OCI-M2 (cell line): Measurements from ENCODE around the gene FBXW8.

ENCODE experiments used
- DNase-seq: peaks from one replicate; lab custom pipeline; 2025; ENCODE audit not compliant: unreplicated experiment; lab: John Stamatoyannopoulos, UW

The FBXW8 gene

DNA sequence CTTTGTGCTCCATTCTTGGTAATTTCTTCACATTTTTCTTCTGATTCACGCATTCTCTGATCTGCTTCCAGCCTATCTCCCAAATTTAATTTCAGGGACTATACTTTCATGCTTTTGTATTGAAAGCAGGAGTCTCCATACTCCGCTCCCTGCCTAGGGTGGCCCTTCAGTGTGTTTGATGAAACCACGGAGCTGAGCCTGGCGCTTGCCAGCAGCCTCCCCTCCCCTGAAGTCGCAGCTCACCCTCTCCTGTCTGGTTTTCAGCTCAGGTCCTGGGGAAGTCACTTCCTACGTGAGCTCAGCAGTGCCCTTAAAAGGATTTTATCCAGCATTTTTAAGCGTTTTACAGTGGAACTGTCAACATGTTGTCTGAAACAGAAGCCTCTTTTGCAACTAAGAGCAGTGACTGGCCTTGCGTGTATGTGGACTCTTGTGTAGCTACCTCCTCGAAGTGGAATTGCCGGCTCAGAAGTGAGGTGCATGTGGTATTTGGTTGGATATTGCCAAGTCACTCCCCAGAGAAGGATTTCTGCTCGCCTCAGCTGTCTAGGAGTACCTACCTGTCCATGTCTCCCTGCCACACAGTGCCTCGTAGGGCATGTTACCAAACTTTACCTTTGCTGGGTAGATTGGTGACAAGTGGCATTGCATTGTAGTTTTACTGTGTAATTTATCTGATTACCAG lies 109.9 kb downstream of the FBXW8 start:
- no peak for DNase-seq

DNA sequence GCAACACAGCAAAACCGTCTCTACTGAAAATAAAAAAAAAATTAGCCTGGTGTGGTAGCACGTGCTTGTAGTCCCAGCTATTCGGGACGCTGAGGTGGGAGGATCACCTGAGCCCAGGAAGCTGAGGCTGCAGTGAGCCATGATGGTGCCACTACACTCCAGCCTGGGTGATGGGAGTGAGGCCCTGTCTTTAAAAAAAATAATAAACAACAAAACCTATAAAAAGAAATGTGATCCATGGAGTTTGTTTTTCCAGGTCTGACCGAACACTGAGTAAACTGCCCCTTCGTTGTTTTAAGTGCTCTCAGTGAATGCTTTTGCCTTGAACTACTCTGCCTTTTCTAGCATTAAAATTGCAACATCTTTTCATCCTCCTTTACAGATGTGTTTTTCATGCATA lies 111.7 kb downstream of the FBXW8 start:
- DNase-seq, result no peak

DNA sequence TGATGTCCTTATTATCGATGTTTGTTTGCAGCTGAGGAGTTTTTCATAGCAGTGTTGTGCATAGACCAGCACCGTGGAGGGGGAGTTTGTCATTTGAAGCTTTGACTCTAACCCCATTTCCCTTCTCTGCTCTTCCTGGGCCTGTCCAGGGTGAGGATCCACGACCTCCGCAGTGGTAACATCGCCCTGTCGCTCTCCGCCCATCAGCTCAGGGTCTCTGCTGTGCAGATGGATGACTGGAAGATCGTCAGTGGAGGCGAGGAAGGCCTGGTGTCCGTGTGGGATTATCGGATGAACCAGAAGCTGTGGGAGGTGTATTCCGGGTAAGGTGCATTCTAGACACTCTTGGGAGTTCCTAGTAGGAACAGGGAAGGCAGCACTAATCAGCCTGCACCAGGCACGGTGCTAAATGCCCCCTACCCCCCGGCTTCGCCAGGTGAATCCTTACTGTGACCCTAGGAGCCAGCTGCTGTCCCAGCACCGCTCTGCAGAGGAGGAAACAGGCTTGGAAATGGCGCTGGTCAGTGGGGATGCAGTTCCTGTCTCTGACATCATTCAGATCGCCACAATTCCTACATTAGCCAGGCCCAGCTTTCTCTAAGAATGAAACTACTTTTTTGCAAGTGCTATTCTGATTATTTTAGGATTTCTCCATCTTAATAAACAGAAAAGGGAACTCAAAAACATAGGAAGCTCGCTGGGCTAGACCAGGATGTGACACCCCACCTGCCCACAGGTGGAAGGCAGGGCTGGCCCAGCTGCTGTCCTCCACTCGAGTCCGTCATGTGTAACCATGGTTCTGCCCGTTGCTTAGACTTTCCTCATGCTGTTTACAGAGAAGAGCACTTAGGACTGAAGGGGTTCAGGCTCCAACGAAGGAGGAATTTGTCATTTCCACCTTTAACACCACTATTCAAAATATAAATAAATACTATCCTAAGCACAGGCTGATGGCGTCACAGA lies 113.5 kb downstream of the FBXW8 start:
- no peak for DNase-seq

DNA sequence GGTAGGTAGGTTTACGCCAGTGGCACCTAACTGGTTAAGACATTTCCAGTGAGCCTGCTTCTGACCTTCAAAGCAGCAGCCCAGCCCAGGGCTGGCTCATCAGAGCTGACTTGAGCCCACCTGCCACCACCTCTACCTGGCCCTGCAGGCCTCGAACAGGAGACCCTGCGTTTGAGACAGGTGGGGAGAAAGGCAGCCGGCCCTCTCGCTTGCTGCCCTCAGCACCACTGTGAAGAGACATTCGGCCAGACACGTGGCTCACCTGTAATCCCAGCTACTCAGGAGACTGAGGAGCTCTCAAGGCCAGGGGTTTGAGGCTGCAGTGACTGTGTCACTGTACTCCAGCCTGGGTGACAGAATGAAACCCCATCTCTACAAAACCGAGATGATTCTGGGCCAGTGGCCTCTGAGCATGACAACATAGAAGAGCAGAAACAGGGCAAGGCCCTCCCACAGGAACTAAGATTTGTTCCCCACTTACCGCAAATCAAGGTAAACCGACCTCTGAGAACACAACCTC lies 114.3 kb downstream of the FBXW8 start:
- no peak for DNase-seq

DNA sequence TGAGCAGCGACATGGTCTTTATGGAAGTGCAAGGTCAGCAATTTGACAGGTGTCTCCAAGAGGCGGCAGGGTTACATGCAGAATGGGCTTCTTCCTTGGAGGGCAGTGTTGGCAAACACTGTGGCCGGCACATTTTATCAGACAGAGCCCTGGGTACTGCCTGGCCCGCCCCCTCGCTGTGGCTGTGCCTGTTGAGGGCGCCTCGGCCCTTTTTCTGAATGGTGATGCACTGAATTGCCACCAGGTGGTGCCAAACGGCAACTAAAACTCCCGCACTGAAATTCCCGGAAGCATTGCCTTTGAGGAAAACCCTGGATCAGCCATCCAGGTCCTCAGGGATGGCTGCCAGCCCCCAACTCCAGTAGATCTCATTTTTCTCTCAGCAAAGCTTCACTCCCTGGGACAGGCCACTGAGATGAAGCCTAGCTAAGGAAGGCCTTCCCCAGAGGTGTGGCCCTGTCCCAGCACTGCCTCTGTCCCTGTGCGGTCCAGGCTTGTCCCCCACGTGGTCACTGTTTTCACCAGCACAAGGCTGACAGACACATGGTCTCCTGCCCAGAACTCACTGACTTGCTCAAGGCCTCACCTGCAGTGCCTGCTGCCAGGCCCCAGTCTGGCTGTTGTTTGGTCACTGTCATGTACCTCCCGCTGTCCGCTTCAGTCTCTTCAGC lies 114.9 kb downstream of the FBXW8 start:
- peak; percentile 2 for DNase-seq

DNA sequence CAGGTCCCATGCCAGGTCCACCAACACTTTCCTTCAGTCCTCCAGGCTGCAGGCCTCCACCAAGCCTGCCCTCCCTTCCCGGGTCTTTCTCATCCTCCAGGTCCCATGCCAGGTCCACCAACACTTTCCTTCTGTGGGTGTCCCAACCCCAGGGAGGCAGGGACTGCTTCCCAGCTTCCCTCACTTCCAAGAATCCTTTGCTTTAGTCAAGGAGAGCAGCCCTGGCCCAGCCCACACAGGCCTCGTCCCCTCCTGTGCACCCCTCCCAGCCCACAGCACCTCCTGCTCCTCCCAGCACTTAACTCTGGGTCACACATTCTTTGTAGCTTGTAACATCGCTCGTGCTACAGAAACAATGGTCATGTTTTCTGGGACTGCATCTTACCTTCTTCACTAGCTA lies 115.6 kb downstream of the FBXW8 start:
- DNase-seq, result no peak

DNA sequence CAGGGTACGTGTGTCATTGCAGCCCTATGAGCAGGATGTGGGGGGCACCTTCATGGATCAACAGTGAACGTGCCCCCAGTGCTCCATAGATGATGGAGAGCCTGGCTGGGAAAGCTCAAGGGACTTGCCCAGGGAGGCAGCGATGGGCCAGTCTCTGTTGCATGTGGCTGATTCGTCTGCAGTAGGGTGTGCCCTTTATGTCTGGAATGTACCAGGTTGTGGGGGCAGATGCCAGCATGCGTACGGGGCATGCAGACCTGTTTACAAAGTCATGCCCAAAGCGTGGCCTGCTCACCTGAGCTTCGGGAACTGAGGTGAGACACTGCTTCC lies 116.1 kb downstream of the FBXW8 start:
- no peak for DNase-seq

DNA sequence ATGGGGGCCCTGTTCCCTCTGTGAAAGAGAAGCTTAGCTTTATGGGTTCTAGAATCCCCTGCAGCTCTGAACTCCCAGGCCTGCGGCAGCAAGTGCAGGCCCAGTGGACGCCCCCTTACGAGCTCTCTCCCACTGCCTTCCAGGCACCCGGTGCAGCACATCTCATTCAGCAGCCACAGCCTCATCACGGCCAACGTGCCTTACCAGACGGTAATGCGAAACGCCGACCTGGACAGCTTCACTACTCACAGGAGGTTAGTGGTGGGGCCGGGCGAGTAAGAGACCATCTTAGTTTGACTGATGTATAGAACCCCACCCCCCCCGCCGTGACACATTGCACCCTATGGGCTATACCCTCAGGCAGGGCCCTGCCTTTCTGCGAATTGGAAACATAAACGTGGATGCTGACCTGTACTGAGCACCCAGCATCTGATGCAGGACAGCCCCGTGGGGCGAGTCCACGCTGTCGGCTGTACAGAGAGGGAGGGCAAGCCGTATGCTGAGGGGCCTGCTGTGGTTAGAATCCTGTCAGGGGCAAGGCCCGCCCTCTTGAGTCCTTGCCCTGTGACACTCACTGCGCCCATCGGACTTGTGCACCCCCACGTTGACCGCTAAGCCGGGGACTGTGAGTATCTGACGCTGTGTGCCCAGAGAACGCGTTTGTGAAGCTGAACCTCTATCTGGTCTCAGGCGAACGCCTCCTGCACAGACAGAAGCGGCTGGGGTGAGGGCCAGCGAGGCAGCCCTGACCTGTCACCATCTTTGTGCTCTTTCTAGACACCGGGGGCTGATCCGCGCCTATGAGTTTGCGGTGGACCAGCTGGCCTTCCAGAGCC lies 116.7 kb downstream of the FBXW8 start:
- no peak for DNase-seq

DNA sequence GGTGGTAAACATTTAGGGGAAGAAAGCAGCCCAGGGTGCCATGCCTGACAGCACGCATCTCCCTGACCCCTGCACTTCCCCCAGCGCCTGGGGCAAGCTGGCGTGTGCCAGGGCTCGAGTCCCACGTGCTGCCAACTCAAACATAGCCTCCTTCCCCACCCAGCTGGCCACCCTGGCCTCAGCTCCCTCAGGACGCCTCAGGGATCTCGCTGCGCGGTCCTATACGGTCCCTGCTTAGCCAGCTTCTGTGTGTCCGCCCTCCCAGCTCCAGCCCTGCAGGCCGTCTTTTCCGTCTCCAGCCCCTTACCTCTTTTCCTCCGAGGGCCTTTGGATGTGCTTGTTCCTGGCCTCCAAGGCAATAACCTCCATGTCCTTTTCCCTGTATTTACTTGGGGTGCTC lies 117.5 kb downstream of the FBXW8 start:
- DNase-seq, result no peak

DNA sequence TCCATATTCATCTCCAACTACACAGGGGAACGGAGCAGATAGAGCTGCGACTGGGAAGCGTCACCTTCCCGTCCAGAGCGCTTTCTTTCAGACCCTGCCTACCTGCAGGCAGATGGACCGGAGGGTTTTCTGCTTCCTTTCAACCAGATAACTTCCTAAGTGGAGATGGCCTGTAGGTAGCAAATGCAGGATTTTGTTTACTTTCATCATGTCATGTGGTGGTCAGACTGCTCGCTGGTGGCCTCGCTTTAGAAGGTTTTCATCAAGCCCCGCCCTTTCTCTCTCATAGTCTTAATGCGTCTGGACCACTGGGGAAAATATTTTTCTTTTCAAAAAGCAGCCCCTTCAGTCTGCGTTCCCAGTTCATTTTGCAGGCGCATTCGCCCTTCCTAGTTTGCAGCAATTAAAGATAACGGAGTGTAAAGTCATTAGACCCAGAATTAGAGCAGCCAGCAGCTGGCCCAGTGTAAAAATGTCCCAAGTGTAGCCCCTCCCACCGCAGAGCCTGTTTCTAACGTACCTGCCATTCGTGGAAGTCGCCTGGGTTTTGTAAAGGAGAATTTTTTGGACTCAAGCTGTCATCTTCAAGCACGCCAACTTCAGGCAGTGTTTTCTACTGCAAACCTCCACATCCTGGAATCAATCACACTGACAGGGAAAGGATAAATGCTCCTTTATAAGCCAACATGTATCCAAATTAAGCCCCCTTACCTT lies 119.6 kb downstream of the FBXW8 start:
- DNase-seq, result no peak

DNA sequence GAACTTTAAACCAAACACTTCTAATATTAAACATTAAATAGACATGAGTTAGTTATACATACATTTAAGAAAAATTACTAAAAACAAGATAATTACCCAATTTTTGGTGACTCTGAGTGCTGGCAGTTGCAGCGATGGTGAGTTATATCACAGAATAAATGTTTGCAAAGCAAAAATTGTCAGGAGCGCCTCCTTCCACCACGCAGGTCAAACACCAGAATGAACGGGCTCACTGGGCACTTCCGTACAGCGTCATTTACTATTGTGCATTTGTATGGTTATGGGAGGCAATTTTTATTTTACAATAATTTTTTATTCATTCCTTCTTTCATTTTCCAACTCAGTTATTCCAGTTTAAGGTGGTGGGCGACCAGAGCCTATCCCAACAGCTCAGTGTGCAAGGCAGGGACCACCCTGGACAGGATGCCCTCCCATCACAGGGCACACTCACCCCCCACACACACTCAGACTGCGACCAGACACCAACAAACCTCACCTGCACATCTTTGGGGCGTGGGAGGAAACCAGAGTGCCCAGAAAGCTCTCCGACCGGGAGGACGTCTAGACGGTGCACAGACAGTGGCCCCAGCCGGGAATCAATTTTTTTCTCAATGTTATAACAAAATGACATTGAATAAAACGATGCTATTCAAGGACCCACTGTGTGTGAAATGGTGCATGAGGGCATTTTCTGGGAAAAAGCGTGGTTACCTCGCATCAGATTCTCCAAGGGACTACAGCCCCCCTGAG lies 121.3 kb downstream of the FBXW8 start:
- no peak for DNase-seq

DNA sequence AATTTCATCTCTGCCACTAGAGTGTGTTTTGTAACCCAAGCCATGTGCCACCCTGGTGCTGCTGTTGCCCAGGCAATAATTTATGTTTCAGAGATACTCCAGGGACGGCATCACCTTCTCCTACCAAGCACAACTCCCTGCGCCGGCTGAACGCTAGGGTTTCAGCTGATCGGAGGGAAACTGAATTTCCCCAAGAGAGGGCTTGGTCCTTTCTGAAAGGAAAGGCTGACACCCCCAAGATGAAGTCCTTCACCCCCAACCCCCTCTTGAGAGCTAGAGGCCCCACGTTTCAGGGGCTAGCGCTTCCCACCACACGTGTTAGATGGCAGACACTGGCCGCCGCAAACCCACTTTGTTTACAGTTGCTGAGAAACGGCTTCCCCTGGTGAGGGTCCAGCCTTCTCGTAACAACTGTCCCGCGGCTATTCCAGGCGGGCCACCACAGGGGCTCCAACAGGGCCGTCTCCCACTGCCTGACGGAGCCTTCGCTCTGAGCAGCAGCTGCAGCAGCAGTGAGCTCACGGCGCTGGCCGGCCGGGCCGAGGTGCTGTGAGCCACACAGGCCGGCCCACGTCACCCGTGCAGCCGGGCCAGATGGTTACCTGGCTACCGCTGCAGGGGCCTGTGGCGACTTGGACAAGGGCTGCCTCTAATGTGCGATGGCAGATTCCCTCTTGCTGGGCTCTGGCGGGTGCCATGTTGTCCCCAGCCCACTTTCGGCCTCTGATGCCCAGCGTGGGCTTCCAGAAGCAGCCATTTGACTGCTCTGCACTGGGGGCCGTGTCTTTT lies 122.0 kb downstream of the FBXW8 start:
- DNase-seq, result no peak

DNA sequence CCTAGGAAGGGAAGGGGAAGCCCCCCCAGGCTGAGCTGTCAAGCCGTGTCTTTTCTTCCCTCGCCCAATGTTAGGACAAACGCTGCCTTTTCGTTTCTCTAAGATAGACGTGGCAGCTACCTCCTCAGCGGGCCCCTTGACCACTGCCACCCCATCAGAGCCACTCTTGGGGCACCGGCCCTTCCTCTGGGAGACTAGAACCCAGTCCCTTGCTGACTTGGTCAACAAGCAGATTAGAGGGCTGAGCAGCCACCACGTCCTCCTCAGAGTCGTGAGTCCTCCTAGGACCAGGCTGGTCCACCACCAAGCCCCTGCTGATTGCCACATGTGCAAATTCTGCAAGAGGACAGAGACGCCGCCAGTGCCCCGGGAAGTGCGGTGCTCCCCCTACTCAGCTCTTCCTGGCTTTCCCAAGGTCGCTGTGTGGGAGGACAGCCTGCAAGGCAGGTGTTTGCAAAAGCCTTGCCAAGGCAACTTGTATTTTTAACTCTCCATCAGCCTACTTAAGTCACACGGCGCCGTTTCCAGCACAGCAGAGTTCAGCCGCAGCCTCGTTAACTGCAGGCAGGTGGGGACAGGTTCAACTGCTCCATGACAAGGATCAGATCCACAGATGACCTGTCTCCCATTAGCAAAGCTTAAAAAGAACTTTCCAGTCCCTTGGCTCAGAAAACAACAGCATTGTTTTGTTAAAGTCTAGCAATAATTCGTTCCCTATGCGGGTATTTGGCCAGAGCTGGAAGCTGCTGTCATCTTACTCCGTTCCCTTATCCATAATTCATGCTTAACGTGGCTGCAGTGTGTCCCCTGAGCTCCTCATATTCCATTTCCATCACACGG lies 122.9 kb downstream of the FBXW8 start:
- no peak for DNase-seq

DNA sequence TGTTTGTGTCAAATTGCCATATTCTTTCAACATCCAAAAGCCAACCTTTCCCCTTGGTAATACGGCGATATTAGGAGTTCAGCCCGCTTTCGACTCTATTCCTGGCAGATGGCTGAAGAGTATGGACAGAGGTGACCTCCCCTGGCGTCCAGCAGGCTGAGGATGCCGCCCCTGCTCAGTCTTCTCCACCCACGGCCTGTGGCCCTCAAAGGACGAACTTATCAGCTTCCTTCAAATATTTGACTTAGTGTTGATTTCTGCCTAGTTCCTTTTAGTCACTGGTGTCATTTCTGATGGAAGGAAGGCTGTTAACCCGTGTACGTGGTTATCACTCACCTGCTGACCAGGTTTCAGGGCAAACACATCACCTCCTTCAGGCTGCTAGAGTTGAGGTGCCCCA lies 123.5 kb downstream of the FBXW8 start:
- DNase-seq, result no peak

DNA sequence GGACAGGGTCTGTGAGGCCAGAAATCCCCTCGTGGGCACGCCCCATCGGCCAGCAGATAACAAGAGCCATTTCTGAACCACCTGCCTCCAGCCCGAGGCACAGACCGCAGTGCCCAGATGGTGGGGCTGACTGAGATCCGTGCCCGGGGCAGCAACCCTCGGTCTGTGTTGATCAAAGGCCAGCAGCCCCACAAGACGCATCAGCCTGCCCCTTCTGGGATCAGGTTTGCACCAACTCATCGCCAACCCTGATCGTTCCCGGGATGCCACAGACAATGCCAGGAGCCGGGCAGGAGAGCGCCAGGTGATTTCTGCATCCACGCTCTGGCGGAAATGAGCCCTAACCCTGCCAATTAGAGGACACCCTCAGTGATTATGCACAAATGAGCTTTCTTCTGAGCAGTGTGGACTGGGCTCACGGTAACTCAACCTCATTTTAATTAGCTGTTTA lies 124.0 kb downstream of the FBXW8 start:
- DNase-seq, result no peak

DNA sequence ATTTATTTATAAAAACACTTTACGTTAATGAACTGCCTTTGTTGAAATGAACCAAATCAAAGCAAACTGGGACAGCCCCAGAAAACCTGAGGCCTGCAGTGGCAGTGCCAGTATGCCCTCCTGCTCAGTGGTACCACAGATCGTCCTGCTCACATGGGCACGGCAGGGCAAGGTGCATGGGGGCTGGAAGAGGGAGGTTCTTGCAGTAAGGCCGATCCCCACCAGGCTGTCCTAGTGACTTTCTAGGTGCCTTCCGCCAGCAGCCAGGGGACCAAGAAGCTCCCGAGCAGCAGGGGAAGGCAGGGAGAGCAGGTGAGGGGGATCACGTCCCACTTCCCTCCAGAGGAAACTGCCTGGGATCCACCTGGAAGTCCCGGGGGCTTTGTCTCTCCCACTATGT lies 124.5 kb downstream of the FBXW8 start:
- DNase-seq, result no peak

DNA sequence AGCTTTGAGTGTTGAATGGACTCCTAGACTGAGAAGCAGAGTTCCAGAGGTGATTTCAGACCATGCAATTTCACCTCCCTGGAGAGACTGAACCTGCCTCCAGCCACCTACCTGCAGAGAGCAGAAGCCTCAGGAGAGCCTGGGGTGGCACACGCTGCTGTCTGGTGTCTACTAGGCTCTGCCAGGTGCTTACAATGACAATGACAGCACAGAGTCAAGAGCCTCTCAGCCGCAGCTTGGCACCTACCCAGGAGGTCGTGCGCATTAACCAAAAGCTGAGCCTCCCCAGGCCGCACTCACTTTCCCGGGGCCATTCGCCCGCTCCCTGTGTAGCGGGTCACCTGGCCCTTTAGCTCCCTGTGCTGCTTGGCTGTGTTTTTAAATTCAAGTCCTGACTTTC lies 125.3 kb downstream of the FBXW8 start:
- no peak for DNase-seq

DNA sequence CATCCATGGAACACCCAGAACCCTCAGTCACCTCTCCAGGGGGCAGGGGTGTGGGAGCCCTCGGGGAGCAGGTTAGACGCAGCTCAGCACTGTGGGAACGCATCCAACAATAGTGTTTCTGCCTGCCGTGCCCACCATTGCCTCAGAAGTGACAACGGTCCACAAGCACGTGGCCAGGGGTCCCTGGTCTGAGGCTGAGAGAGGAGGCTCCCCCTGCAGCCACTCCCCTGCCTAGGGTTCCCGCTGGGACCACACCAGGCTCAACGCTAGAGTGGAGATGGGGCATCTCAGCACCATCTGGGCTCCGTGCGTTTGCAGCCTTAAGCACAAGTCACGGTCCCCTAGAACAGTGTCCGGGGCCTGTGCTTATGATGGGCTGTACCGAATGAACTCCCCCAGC lies 125.8 kb downstream of the FBXW8 start:
- no peak for DNase-seq
